ENCODE results near the gene CLEC12A.

DNA sequence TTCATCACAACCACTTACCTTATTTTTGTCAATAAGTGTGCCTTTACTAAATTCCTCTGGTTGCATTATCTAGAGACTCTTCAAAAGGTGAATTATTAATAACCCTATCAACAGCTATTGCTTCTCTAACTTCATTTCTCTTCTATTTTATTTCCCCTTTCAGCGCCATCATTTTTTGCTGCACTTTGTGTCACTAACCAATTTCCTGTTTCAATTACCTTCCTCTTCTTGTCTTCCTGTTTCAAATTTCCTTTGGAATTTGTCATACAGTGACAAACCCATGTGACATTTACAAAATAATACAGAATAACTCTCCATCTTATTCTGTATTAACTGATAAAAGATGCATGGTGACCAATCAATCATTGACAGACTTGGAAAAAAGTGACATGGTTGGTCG lies 26.8 kb upstream of the CLEC12A start:
- TF ChIP-seq, protein P1, sequence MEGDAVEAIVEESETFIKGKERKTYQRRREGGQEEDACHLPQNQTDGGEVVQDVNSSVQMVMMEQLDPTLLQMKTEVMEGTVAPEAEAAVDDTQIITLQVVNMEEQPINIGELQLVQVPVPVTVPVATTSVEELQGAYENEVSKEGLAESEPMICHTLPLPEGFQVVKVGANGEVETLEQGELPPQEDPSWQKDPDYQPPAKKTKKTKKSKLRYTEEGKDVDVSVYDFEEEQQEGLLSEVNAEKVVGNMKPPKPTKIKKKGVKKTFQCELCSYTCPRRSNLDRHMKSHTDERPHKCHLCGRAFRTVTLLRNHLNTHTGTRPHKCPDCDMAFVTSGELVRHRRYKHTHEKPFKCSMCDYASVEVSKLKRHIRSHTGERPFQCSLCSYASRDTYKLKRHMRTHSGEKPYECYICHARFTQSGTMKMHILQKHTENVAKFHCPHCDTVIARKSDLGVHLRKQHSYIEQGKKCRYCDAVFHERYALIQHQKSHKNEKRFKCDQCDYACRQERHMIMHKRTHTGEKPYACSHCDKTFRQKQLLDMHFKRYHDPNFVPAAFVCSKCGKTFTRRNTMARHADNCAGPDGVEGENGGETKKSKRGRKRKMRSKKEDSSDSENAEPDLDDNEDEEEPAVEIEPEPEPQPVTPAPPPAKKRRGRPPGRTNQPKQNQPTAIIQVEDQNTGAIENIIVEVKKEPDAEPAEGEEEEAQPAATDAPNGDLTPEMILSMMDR (conservative IDR thresholded peaks at IDR 0.05; ENCODE audit: low read depth, low read length), result no peak
- TF ChIP-seq EZH2 (IDR thresholded peaks at IDR 0.05; ENCODE audit: low read length, unreplicated experiment) (no peak), EZH2phosphoT487 (IDR thresholded peaks at IDR 0.05; ENCODE audit: borderline replicate concordance, low read length) (no peak)

Data from PC-3 (cell line).